Activated CD4-positive, alpha-beta T cell treated with anti-CD3 and anti-CD28 coated beads for 1 hour (primary cell): ENCODE data around the gene HSPA6.
A peak's percentile ranks its signal among the peaks of the same experiment; 100 is the strongest.
"Not testable (repeated sequence)": the region's sequence is repeated elsewhere in the genome, so short reads cannot be mapped to it uniquely, and the experiment has no call there.

Experiments
- DNase-seq: peaks from one replicate; pipeline ENCODE4 v3.0.0-alpha.2; 2020

Gene HSPA6

GRCh38 chr1:161538925-161539479, 14.7 kb downstream of the HSPA6 start:
- DNase-seq, result not testable (repeated sequence)

DNA sequence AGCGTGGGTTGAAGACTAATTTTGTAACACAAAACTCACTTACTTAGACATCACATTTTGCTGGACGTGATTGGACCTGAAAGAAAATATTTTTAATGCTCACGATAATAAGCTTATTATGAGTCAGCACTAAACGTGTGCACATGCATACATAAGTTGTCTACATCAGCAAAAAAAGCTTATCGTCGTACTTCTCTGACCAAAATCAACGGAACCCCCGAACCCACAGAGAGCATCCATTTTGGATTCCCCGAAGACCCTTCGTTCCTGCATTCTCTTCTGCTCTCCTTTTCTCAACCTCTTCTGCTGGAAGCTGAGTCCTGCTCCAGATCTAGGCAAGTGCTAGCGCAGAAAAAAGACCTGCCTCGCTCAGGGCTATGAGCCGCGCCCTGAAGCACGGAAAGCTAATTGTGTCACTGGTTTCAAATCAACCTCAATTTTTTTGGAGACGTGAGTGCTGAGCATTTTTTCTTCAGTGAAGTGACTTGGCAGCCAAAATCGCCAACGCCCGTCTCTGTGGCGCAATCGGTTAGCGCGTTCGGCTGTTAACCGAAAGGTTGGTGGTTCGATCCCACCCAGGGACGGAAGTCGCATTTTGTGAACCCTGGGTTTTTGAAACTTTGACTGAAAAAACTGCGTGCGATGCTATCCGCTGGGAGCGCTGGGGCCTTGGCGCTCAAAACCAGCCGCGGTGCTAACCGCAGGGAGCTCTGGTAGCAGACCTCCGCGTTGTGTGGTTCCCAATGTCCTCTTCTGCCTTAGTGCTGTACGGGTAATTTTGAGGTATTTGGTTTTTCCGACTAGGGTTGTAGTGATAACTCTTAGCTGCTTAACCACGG, 15.6 kb downstream of the HSPA6 start:
- peak; percentile 92 for DNase-seq

DNA sequence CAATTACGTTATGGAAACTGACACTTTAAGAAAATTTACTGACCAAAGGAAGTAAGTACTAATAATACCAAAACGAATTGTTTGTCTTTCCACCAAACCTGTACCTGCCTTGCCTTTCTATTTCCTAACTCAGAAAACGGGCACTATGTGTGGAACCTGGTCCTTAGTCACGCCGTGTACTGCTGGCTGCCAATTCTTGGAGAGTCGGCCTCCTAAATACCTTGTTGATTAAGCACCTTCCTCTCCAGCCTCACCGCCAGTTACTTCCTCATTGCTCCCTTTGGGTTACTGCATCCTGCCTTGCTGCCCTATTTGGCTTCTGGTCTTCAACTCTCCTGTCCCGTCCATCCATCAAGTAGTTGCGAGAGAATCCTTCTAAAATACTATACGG, 16.2 kb downstream of the HSPA6 start:
- not testable (repeated sequence) for DNase-seq

DNA sequence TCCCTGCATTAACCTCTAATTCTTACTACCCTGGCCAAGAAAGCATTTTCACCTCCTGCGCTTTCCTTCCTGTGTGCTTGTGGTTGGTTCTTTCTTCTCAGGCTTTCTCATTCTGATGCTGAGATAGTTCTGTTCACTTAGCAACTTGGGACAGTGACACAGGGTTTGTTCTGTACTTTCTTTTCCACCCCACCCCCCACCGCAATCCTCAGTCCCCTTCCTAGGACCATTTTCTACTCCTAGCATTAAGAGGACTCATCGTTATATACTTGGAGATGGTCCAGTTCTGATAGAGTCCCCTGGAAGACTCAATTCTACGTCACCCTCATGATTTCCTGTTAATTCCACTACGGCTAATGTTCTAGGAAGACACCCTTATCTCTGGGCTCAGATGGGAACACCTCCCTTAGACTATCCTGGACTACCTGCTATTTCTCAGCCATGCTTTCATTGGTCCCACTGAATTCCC, 17.8 kb downstream of the HSPA6 start:
- DNase-seq, result not testable (repeated sequence)

GRCh38 chr1:161543125-161543524, 18.8 kb downstream of the HSPA6 start:
- DNase-seq, result not testable (repeated sequence)

DNA sequence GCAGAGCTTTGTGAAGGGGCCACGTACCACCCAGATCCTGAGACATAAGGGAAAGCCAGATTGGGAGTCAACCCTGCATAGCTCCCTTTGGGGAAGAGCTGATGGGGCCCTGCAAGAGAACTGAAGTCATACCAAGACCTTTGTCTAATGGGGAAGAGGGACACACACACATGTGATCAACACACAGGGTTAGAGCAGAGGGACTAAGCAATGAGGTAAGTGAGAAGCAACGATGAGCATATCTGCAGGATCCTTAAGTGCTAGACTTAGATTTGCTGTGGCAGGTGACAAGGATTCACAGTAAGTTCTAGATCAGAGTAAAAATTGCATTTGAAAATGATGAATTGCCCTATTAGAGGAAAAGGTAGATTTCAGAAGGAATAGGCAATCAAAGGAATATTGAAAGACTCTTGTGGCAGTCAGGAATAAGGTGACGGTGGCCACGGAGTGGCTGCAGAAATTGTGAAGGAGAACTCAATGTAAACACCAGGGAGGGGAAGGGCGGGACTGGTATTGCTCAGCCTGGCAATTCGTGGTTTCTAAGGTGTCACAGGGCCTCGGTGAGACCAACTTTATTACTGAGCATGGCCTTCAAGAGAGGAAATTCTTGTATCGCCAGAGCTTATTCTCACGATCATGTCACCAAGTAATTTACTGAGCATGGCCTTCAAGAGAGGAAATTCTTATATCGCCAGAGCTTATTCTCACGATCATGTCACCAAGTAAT, 20.8 kb downstream of the HSPA6 start:
- not testable (repeated sequence) for DNase-seq

DNA sequence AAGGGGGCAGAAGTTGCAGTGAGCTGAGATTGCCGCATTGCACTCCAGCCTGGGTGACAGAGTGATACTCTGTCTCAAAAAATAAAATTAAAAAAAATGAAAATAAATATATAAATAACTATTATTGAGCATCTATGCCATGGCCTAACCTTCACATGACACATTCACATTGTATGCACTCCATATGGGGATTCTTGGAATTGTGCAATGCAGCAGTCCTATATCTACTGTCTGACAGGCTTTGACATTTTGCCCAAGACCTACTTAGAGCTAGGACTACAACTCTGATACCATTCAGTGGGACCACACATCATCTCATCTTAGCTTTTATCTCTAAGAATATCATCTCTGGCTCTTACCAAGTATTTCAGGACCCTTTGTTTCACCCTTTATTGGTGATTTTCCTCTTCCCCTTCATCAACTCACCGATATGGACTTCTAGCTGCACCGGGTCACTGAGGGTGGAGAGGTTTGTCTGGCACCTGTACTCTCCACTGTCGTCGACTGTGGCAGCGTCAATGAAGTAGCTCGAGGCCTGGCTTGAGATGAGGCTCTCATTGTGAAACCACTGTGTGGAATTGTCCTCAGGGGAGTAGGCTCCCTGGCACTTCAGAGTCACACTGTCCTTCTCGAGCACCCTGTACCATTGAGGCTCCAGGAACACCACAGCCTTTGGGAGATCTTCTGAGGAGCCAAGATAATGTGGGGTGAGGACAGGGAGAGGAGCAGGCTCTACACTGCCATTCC, 23.8 kb downstream of the HSPA6 start:
- not testable (repeated sequence) for DNase-seq

GRCh38 chr1:161548749-161549406, 24.5 kb downstream of the HSPA6 start:
- DNase-seq, result not testable (repeated sequence)

GRCh38 chr1:161549652-161550051, 25.3 kb downstream of the HSPA6 start, which contains the start of gene FCGR3A:
Gene FCGR3A (minus strand): TSS chr1:161549818. CDS start chr1:161549736, 82 bp downstream.
- no peak for DNase-seq

DNA sequence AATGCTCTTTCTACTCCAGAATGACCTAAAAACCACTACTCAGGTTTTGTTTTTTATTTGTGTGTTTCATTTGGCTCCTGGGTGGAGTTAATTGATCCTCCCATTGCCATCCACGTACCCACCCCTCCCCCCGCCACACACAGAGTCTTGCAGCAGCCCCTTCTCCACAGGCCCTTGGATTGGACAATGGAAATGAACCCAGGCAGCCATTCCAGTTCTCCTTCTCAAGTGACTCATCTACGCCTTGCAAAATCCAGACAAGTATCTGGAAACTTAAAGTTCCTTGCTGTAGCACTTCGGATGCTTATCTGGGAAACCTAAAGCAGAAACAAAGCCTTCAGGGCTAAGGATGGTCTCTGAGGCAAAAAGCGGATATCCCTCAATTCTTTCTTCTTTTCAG, 26.6 kb downstream of the HSPA6 start:
- DNase-seq, result not testable (repeated sequence)

DNA sequence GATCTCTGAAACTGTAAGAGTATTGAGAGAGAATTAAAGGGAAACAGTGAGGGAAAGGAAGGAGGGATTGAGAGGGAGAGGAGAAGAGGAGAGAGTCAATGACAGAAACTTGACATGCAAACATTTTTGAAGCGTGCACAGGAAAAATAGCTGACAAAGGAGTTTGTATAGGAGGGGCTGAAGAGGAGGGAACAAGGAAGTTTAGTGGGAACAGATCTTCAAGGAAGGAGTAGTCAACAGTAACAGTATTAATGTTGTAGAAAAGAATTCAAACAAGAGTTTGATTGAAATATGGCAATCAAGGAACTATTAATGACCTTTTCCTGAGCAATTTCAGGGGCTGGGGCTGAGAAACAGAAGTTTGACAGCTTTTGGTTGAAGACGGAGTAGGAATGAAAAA, 29.3 kb downstream of the HSPA6 start:
- DNase-seq, result not testable (repeated sequence)

- DNase-seq, result not testable (repeated sequence)
Observed at GRCh38 chr1:161554340-161554739, 30.0 kb downstream of the HSPA6 start.

DNA sequence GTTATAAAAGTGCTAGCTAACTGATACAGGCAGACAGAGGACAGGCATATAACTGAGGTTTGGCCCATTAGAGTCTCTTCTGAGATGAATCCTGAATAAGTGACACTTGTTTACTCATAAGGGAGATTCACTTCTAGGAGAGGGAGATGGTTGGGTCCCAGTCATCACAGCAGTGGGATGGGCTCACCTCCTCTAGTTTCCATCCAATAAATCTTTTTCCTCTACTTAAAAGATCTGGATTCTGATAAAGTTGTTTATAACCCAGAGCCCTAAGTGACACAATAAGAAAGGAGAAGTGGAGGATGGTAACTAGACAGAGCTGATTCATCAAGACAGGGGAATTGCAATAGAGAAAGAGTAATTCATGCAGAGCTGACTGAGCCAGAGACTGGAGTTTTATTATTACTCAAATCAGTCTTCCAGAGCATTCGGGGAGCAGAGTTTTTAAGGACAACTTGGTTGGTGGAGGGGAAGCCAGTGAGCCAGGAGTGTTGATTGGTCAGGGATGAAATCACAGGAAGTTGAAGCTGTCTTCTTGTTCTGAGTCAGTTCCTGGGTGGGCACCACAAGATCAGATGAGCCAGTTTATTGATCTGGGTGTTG, 30.6 kb downstream of the HSPA6 start:
- DNase-seq, result not testable (repeated sequence)

DNA sequence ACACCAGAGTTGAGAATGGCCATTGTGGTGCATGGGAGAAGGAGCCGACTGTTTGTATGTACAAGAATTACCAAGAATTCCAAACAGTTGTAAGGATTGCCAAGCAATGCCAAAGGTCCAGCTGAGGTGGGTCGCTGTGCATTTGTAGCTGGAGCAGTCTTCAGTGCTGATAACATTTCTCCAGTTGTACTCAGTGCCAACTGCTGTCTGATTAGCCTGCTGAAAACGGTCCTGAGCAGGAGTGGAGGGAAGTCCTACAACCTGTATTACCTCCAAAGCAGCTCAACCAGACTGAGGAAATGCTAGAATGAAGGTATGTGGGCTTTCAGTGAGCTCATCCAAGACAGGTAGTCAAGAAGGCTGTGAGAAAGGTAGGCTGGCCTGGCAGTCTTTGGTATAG, 31.8 kb downstream of the HSPA6 start:
- DNase-seq, result not testable (repeated sequence)

DNA sequence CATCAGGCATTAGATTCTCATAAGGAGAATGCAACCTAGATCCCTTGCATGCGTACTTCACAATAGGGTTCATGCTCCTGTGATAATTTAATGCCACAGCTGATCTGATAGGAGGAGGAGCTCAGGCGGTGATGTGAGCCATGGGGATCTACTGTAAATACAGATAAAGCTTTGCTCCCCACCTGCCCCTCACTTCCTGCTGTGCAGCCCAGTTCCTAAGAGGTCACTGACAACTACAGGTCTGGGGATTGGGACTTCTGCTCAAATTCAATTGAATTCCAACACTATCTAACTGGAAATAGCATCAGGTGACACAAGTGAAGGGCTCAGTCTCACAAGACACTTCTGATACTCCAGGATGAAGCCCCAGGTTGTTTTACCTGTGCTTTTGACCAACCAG, 32.6 kb downstream of the HSPA6 start:
- DNase-seq, result not testable (repeated sequence)

DNA sequence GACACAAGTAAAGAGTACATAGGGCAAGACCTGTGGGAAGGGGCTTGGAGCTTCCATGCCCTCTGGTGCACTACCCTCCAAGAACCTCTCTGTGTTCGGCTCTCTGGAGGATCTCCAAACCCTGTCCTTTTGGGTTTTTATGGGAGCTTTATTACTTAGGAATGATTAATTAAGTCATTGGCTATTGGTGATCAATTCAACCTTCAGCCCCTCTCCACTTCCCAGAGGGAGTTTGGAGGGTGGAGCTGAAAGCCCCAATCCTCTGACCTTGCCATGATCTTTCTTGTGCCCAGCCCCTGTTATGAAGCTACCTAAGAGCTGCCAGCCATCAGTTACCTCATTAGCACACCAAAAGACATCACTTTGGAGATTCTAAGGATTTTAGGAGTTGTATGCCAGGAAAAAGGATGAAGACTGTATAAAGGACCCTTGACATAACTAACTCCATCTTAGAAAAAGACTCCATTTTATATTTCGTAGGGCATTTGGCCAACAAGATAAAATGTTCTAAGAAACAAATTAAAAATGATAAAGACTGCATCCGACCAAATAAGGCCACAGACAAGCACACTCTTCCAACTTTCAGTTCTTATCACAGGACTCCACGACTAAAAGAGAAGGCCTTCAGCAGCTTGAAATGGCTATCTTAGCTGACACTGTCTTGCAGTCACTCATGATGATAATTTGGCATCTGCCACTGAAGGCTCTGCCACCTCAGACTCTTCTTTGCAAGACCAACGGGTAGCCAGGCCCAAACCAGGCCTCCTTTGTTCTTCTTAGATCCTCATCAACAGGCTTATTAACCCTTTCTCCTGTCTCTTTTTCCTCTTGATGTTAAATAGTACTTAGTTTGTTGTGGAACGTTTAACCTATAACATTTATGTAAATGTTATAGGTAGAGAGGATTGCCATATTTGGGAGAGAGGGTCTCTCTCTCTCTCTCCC, 33.4 kb downstream of the HSPA6 start:
- not testable (repeated sequence) for DNase-seq

- DNase-seq, result not testable (repeated sequence)
Observed at GRCh38 chr1:161560960-161561715, 36.8 kb downstream of the HSPA6 start.

DNA sequence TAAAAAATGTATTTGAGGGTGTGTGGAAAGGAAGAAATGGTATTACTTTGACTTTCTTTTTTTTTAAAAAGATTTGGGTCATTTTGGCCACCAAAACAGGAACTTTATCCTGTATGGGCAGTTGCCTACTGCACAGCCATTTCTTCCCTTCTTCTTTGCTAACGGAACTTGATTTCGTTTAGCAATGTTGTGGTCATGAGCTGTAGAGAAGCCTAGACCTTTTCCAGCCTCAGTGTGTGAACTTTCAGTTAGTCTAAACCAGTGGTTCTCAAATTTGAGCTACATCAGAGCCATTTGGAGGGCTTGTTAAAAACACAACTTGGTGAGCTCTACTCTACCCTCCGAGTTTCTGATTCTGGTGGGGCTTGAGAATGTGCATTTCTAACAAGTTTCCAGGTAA, 38.1 kb downstream of the HSPA6 start:
- not testable (repeated sequence) for DNase-seq

- not testable (repeated sequence) for DNase-seq
Observed at GRCh38 chr1:161563522-161563921, 39.2 kb downstream of the HSPA6 start.

DNA sequence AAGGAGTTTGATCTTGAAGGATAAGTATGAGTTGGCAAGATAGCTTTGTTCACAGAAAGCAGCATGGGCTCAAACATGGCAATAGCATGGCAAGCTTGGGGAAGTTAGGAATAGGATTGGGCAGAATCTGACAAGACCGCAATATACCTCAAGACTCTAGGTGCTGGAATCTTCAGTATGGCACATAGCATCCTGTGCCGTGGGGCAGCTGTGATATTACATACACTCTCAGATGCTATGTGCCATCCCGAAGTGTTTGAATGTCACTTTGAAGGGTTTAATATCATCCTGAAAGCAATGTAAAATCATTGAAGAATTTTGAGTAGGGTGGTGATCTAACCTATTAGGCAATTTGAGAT, 42.2 kb downstream of the HSPA6 start:
- DNase-seq, result not testable (repeated sequence)
